K562 (cell line): ENCODE results near the gene GNGT2.

Experiments used
- EZH2 ChIP-seq: IDR thresholded peaks from 2 replicates; pipeline ENCODE4 v1.6.1; 2012; ENCODE audit warnings: low read depth, mild to moderate bottlenecking, inconsistent platforms, low read length, borderline replicate concordance
- GATAD2A ChIP-seq: fragments of 450-650 bp; IDR thresholded peaks from 2 replicates; pipeline ENCODE4 v1.6.1; 2017

- TF ChIP-seq GATAD2A (no peak), EZH2 (no peak)
Observed at GRCh38 chr17:49200423-49201083, 9.8 kb downstream of the GNGT2 start.
